K562 (cell line): Measurements from ENCODE around the gene GPR162. TPM values are rescaled to one million over a fixed set of nuclear protein-coding genes. Genes with fewer than 3 reads are reported as not detected.

Source experiments
- ADNP ChIP-seq: fragments of 200-800 bp; sonication (Bioruptor generic); IDR thresholded peaks from 2 replicates; pipeline ENCODE4 v1.6.1; 2016; ENCODE audit warnings: missing genetic modification characterization, missing compliant biosample characterization
- CBX3 ChIP-seq, 2 experiments: IDR thresholded peaks; 1 replicate in 1 of 2; 2 replicates in 1 of 2; pipeline ENCODE4 v1.6.1; 2012; ENCODE audit warnings: inconsistent platforms in 2 of 2, low read length in 2 of 2, borderline replicate concordance in 1 of 2, control low read depth in 1 of 2
- CEBPG ChIP-seq, 3 experiments: fragments of 200-800 bp in 1 of 3; sonication (Bioruptor generic) in 1 of 3; sonication (generic) in 1 of 3; formaldehyde crosslinking in 1 of 3; IDR thresholded peaks in 2 of 3; conservative IDR thresholded peaks in 1 of 3; 2 replicates each; pipeline versions ENCODE4 v1.6.1 to v1.8.0; 2016 to 2022; ENCODE audit warnings: missing compliant biosample characterization in 2 of 3, missing genetic modification characterization in 2 of 3, mild to moderate bottlenecking in 1 of 3, missing genetic modification reagents in 1 of 3
- COPS2 ChIP-seq: fragments of 450-650 bp; conservative IDR thresholded peaks from 2 replicates; pipeline ENCODE4 v1.6.1; 2016; ENCODE audit warnings: mild to moderate bottlenecking, moderate library complexity
- FOXK2 ChIP-seq, 2 experiments: fragments of 450-650 bp; IDR thresholded peaks in 1 of 2; conservative IDR thresholded peaks in 1 of 2; 2 replicates each; pipeline ENCODE4 v1.6.1; 2016; ENCODE audit warnings: low read depth in 2 of 2, mild to moderate bottlenecking in 1 of 2
- MAFG ChIP-seq: fragments of 450-650 bp; conservative IDR thresholded peaks from 2 replicates; pipeline ENCODE4 v1.6.1; 2016; ENCODE audit warnings: missing genetic modification characterization, missing compliant biosample characterization
- NCOA1 ChIP-seq: fragments of 450-650 bp; IDR thresholded peaks from 2 replicates; pipeline ENCODE4 v1.6.1; 2016; ENCODE audit warnings: low read depth
- NFIC ChIP-seq: fragments of 450-650 bp; IDR thresholded peaks from 2 replicates; pipeline ENCODE4 v1.6.1; 2017; ENCODE audit warnings: mild to moderate bottlenecking, inconsistent platforms
- USF2 ChIP-seq: sonication (generic); formaldehyde crosslinking; IDR thresholded peaks from 2 replicates; pipeline ENCODE4 v1.5.0; 2020; ENCODE audit warnings: missing genetic modification reagents
- ZNF232 ChIP-seq: sonication (generic); formaldehyde crosslinking; IDR thresholded peaks from 2 replicates; pipeline ENCODE4 v1.8.0; 2022; ENCODE audit warnings: mild to moderate bottlenecking, missing genetic modification reagents
- ZNF24 ChIP-seq: fragments of 450-650 bp; IDR thresholded peaks from 2 replicates; pipeline ENCODE4 v1.6.1; 2016
- ZNF592 ChIP-seq: fragments of 450-650 bp; IDR thresholded peaks from 2 replicates; pipeline ENCODE4 v1.6.1; 2017; ENCODE audit warnings: antibody characterized with exemption, mild to moderate bottlenecking
- ZNF696 ChIP-seq: fragments of 250-450 bp; sonication (Bioruptor Pico); conservative IDR thresholded peaks from 2 replicates; pipeline ENCODE4 v1.4.0; 2020; ENCODE audit warnings: mild to moderate bottlenecking, moderate library complexity
- polyA plus RNA-seq, 8 experiments: library from polyadenylated mRNA; depleted of rRNA in 4 of 8; stranded (reverse) in 5 of 8; unstranded in 3 of 8; fragments of >200 nt; fragmentation: Nextera tagmentation in 2 of 8; fragmentation: Illumina TruSeq in 1 of 8; extraction: Ambion mirVana in 2 of 8; extraction: Trizol in 1 of 8; gene quantifications; 2 replicates each; pipeline versions ENCODE4 v1.2.1 to v1.2.3, GENCODE V29; 2011 to 2014; ENCODE audit warnings: inconsistent platforms in 1 of 8, missing spikeins in 1 of 8
- total RNA-seq, 7 experiments: library from RNA; depleted of rRNA in 6 of 7; stranded (reverse); fragments of >200 nt in 6 of 7; fragmentation: Illumina TruSeq in 2 of 7; extraction: Trizol in 2 of 7; gene quantifications; 2 replicates each; pipeline versions ENCODE4 v1.2.1 to v1.2.3, GENCODE V29; 2011 to 2021; ENCODE audit warnings: low replicate concordance in 1 of 7
- TF ChIP-seq, protein P1 (sequence below): fragments of 250-450 bp; sonication (Bioruptor Pico); IDR thresholded peaks from 2 replicates; pipeline ENCODE4 v1.4.0; 2020
- TF ChIP-seq, protein P2 (sequence below): fragments of 200-400 bp; formaldehyde crosslinking; IDR thresholded peaks from 2 replicates; pipeline ENCODE4 v1.6.1; 2017; ENCODE audit warnings: mild to moderate bottlenecking, low read depth, low read length, moderate library complexity

Gene GPR162
- total and polyA plus RNA-seq, 9 of the 15 experiments (the other 6 are each of a cell fraction or from before 2014, with no cell fraction given), result 0.65 to 1.8 (median 1.1) TPM; not detected in 2

GRCh38 chr12:6873094-6874014 lies 51.7 kb downstream of the GPR162 start, which contains the start of gene SPSB2 (continued):
- no peak for TF ChIP-seq CEBPG (CRISPR knock-in tag; IDR thresholded peaks at IDR 0.05)
- TF ChIP-seq CEBPG (tag; conservative IDR thresholded peaks at IDR 0.05 in 1 of 2, IDR thresholded peaks at IDR 0.05 in 1 of 2), result no peak
- no peak for TF ChIP-seq USF2 (CRISPR knock-in tag)
- TF ChIP-seq NCOA1, result 0 out of 2 replicates have a peak, but pooled peaks have one; percentile 32
- no peak for TF ChIP-seq ZNF24
- no peak for TF ChIP-seq MAFG (tag)
- TF ChIP-seq ZNF592, result peak; percentile 37; the same call in 1 of the 2 replicates
- TF ChIP-seq COPS2, result no peak
- TF ChIP-seq FOXK2 (conservative IDR thresholded peaks at IDR 0.05 in 1 of 2, IDR thresholded peaks at IDR 0.05 in 1 of 2; ENCODE audit: low read depth in 2 of 2), result no peak
- TF ChIP-seq, protein P1, sequence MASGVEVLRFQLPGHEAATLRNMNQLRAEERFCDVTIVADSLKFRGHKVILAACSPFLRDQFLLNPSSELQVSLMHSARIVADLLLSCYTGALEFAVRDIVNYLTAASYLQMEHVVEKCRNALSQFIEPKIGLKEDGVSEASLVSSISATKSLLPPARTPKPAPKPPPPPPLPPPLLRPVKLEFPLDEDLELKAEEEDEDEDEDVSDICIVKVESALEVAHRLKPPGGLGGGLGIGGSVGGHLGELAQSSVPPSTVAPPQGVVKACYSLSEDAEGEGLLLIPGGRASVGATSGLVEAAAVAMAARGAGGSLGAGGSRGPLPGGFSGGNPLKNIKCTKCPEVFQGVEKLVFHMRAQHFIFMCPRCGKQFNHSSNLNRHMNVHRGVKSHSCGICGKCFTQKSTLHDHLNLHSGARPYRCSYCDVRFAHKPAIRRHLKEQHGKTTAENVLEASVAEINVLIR (CRISPR knock-in tag), result no peak
- TF ChIP-seq ADNP (tag), result no peak
- TF ChIP-seq, protein P2, sequence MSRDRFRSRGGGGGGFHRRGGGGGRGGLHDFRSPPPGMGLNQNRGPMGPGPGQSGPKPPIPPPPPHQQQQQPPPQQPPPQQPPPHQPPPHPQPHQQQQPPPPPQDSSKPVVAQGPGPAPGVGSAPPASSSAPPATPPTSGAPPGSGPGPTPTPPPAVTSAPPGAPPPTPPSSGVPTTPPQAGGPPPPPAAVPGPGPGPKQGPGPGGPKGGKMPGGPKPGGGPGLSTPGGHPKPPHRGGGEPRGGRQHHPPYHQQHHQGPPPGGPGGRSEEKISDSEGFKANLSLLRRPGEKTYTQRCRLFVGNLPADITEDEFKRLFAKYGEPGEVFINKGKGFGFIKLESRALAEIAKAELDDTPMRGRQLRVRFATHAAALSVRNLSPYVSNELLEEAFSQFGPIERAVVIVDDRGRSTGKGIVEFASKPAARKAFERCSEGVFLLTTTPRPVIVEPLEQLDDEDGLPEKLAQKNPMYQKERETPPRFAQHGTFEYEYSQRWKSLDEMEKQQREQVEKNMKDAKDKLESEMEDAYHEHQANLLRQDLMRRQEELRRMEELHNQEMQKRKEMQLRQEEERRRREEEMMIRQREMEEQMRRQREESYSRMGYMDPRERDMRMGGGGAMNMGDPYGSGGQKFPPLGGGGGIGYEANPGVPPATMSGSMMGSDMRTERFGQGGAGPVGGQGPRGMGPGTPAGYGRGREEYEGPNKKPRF, result no peak
- TF ChIP-seq ZNF232, result no peak
- no peak for TF ChIP-seq ZNF696 (CRISPR knock-in tag)
- TF ChIP-seq CBX3 (IDR thresholded peaks at IDR 0.05; ENCODE audit: borderline replicate concordance in 1 of 2, low read length in 2 of 2), result no peak
- no peak for TF ChIP-seq NFIC
